Astrocyte (in vitro differentiated cells and primary cell): ENCODE data around the gene LHFPL5.

Source experiments
- CTCF ChIP-seq: IDR thresholded peaks from 2 replicates; pipeline ENCODE4 v1.5.1; 2011; ENCODE audit warnings: low read depth, mild to moderate bottlenecking, inconsistent platforms, low read length, moderate library complexity; ENCODE audit not compliant: insufficient read depth
- EZH2 ChIP-seq: IDR thresholded peaks from 2 replicates; pipeline ENCODE4 v1.6.1; 2012; ENCODE audit warnings: mild to moderate bottlenecking, low read length, inconsistent platforms; ENCODE audit not compliant: insufficient read depth

- TF ChIP-seq CTCF (no peak), EZH2 (no peak)
Observed at GRCh38 chr6:35777356-35778102, 27.6 kb upstream of the LHFPL5 start.
